Activated naive CD4-positive, alpha-beta T cell treated with anti-CD3 and anti-CD28 coated beads, Interleukin-2, amount 50 U/mL, for 72 hours (primary cell): ENCODE measurements around the gene DDR1. TPM values are rescaled to one million over a fixed set of nuclear protein-coding genes. Genes with fewer than 3 reads are reported as not detected.
"Not testable (repeated sequence)": the region's sequence is repeated elsewhere in the genome, so short reads cannot be mapped to it uniquely, and the experiment has no call there.

Source experiments
- ATAC-seq, 2 donors: fragments of 150-1000 bp; cut with Tn5 transposase; 2 replicates each; pipeline ENCODE4 v1.10.0; 2021; ENCODE audit warnings: mild to moderate bottlenecking in 2 of 2, moderate library complexity in 2 of 2
- DNase-seq, 2 donors: peaks; one replicate each; pipeline ENCODE4 v3.0.0; 2021 to 2022; ENCODE audit warnings: low spot score in 2 of 2
- H3K27ac Mint-ChIP-seq, 2 donors: one replicate each; pipeline ENCODE4 v1.8.0; 2022; ENCODE audit warnings: mild to moderate bottlenecking in 2 of 2, mixed read lengths in 2 of 2
- H3K36me3 Mint-ChIP-seq, 2 donors: one replicate each; pipeline ENCODE4 v1.8.0; 2022; ENCODE audit warnings: mixed read lengths in 2 of 2
- H3K9me3 Mint-ChIP-seq, 2 donors: one replicate each; pipeline ENCODE4 v1.8.0; 2022; ENCODE audit warnings: mixed read lengths in 2 of 2
- total RNA-seq, 2 donors: library from RNA; stranded (reverse); gene quantifications; one replicate each; pipeline ENCODE4 v1.2.3, GENCODE V29; 2022

DDR1 gene
- total RNA-seq, 2 donors from 2014 or later: 15.2 to 20.7 TPM

- Mint-ChIP-seq H3K36me3 (peaks cover 11 to 21% of the 10 kb centered on the region in 2 donors), H3K9me3 (no peaks in the 10 kb centered on the region), H3K27ac (peak overlapping the region; percentile 86 to 90)
- DNase-seq: no peak
- no peak for ATAC-seq
Observed at GRCh38 chr6:30914854-30915590, 30.7 kb downstream of the DDR1 start.

DNA sequence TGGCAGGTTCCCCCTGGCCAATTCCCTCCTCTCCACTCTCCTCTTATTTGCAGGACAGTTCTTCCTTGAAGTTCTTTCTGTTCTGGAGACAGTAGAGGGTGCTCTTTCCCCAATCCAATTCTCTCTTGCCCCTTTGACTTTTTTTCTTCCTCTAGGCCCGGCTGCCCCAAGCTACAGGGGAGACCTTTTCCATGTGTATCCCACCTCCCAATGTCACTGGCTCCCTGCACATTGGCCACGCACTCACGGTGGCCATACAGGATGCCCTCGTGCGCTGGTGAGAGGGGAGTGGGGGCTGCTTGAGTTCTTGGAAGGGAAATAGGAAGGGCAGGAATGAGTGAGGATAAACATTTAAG is 31.2 kb downstream of the DDR1 start:
- no peaks in the 10 kb centered on the region for H3K9me3 Mint-ChIP-seq
- H3K27ac Mint-ChIP-seq: peak overlapping the region; percentile 80 to 86
- ATAC-seq (no peak), DNase-seq (peak in 1 of 2 donors; percentile 27)
- H3K36me3 Mint-ChIP-seq: peaks cover 11 to 21% of the 10 kb centered on the region in 2 donors

GRCh38 chr6:30917041-30917440 is 32.7 kb downstream of the DDR1 start:
- no peak for DNase-seq
- Mint-ChIP-seq H3K27ac (peak overlapping the region in 1 of 2 donors; percentile 73), H3K9me3 (no peaks in the 10 kb centered on the region), H3K36me3 (peaks cover 7 to 21% of the 10 kb centered on the region in 2 donors)
- no peak for ATAC-seq

- no peak for DNase-seq
- Mint-ChIP-seq H3K27ac (peak overlapping the region in 1 of 2 donors; percentile 6), H3K9me3 (no peaks in the 10 kb centered on the region), H3K36me3 (peaks cover 7 to 17% of the 10 kb centered on the region in 2 donors)
- ATAC-seq: no peak
Observed at GRCh38 chr6:30917487-30917886, 33.2 kb downstream of the DDR1 start.

GRCh38 chr6:30918670-30919069 is 34.4 kb downstream of the DDR1 start:
- H3K36me3 Mint-ChIP-seq: peaks cover 7 to 9% of the 10 kb centered on the region in 2 donors
- ATAC-seq (no peak), DNase-seq (no peak)
- peak overlapping the region in 1 of 2 donors; percentile 91 for H3K27ac Mint-ChIP-seq
- H3K9me3 Mint-ChIP-seq: no peaks in the 10 kb centered on the region

DNA sequence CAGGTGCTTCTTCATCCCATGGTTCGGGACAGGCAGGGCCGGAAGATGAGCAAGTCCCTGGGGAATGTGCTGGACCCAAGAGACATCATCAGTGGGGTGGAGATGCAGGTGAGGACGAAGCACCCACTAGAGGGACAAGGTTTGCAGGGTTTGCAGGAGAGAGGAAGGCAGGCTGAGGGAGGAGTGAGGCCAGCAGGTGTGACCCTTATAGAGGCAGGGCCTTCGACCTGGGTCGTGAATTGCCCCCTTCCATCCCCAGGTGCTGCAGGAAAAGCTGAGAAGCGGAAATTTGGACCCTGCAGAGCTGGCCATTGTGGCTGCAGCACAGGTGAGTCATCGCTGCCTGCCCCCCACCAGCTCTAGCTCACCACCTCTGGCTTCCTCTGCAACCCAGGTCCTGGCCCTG is 38.1 kb downstream of the DDR1 start:
- peaks cover 5 to 14% of the 10 kb centered on the region in 2 donors for H3K36me3 Mint-ChIP-seq
- no peak for ATAC-seq

GRCh38 chr6:30924040-30924627 is 39.8 kb downstream of the DDR1 start:
- ATAC-seq, H3K27ac Mint-ChIP-seq, DNase-seq: not testable (repeated sequence)
- H3K36me3 Mint-ChIP-seq: peaks cover 15 to 27% of the 10 kb centered on the region in 2 donors
- H3K9me3 Mint-ChIP-seq: peaks cover 4 to 11% of the 10 kb centered on the region in 2 donors

More for the DNA sequence above, 38.1 kb downstream of the DDR1 start:
- no peaks in the 10 kb centered on the region for H3K9me3 Mint-ChIP-seq
- DNase-seq: no peak
- peak overlapping the region; percentile 48 to 91 for H3K27ac Mint-ChIP-seq

GRCh38 chr6:30926644-30927043 is 42.3 kb downstream of the DDR1 start:
- no peak for DNase-seq
- Mint-ChIP-seq H3K27ac (no peak overlapping the region), H3K36me3 (peaks cover 15 to 28% of the 10 kb centered on the region in 2 donors)

DNA sequence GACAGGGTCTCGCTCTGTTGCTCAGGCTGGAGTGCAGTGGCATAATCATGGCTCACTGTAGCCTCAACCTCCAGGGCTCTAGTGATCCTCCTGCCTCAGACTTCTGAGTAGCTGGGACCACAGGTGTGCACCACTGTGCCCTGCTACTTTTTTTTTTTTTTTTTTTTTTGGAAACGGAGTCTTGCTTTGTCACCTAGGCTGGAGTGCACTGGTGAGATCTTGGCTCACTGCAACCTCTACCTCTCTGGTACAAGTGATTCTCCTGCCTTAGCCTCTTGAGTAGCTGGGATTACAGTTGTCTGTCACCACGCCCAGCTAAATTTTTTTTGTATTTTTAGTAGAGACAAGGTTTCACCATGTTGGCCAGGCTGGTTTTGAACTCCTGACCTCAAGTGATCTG is 42.8 kb downstream of the DDR1 start:
- DNase-seq, H3K27ac Mint-ChIP-seq, ATAC-seq: not testable (repeated sequence)
- Mint-ChIP-seq H3K36me3 (peaks cover 15 to 28% of the 10 kb centered on the region in 2 donors), H3K9me3 (peaks cover 4 to 14% of the 10 kb centered on the region in 2 donors)

More at GRCh38 chr6:30926644-30927043, 42.3 kb downstream of the DDR1 start:
- H3K9me3 Mint-ChIP-seq: peaks cover 4 to 14% of the 10 kb centered on the region in 2 donors
- no peak for ATAC-seq

- Mint-ChIP-seq H3K36me3 (peaks cover 15 to 28% of the 10 kb centered on the region in 2 donors), H3K27ac (no peak overlapping the region), H3K9me3 (peaks cover 4 to 14% of the 10 kb centered on the region in 2 donors)
- ATAC-seq: no peak
- no peak for DNase-seq
Observed at GRCh38 chr6:30928677-30929076, 44.4 kb downstream of the DDR1 start.

DNA sequence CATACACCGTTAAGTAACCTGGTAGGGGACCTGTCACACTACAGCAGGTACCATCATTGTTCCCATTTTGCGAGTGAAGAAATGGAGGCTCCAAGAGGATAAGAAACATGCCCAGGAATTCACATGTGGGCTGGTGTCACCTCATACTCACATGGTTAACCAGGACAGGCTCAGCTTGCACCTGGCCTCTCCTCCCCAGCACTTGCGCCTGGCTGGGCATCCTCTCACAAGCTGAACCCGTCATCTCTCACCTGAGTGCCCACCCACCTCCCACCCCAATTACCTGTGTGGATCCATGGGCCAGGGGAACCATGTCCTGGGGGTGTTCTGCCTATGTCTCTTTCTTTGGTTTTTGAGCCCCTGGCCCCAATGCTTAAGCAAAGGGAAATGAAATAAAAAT is 46.2 kb downstream of the DDR1 start:
- ATAC-seq: no peak

DNA sequence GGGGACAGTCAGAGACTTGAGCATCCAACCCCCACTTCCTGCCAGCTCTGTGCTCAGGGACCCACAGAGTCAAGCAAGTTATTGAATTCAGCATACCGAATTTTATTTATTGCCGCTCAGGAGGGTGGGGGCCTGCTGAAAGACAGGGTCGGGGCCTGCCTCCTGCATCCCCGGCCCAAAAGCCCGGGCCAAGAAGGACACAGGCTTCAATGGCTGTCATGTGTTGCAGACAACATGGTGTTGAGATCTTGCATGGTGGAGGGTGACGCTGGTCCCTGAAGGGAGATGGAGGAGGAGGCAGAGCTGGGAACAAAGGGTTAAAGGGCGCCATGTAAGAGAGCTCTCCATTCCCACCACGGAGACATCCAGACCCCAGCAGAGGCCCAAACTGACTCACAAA is 47.0 kb downstream of the DDR1 start:
- no peak overlapping the region for H3K27ac Mint-ChIP-seq
- no peak for ATAC-seq
- peaks cover 4 to 14% of the 10 kb centered on the region in 2 donors for H3K9me3 Mint-ChIP-seq
- H3K36me3 Mint-ChIP-seq: peaks cover 15 to 27% of the 10 kb centered on the region in 2 donors
- no peak for DNase-seq

More for the DNA sequence above, 46.2 kb downstream of the DDR1 start:
- Mint-ChIP-seq H3K27ac (no peak overlapping the region), H3K36me3 (peaks cover 15 to 28% of the 10 kb centered on the region in 2 donors), H3K9me3 (peaks cover 4 to 14% of the 10 kb centered on the region in 2 donors)
- DNase-seq: no peak

DNA sequence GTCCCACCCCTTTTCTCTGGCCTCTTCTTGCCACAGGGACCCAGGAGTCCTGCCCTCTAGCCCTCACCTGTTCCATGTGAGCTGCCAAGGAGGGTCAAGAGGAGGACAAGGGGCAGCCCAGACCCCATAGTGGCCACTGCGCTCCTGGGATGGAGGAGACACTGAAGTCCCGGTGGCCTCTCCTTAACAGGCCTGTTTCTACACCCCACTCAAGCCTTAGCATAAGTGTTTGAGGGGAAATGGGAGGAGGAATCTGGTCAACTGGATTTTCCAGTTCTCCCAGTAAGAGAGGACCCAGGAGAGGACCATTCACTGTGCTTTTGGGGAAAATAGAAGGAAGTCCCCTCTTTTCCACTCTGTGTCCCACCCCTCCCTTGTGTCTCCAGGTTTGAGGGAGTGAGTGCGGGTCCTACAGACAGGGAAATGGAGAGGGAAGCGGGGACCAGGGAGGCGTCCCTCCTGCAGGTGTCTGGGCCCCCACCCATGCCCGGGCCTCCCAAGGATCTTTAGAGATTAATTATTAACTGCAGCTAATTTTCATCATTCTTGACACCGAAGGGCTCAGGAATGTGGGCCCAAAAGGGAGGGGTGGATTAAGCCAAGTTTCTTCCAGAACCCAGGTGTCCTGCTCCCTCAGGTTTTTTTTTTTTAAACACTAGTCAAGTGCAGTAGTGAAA is 47.8 kb downstream of the DDR1 start, which contains the start of gene SFTA2:
Gene SFTA2 (minus strand): TSS at position 202 of the 677 bp plus-strand sequence. CDS start 74 bp downstream, at position 128.
- Mint-ChIP-seq H3K36me3 (peaks cover 10 to 20% of the 10 kb centered on the region in 2 donors), H3K27ac (no peak within 1 kb of the TSS), H3K9me3 (peaks cover 4 to 14% of the 10 kb centered on the region in 2 donors)
- ATAC-seq (no peak), DNase-seq (no peak)

- DNase-seq: no peak
- ATAC-seq: no peak
- Mint-ChIP-seq H3K9me3 (peaks cover 4 to 14% of the 10 kb centered on the region in 2 donors), H3K27ac (no peak overlapping the region), H3K36me3 (peaks cover 8 to 14% of the 10 kb centered on the region in 2 donors)
Observed at GRCh38 chr6:30932665-30933365, 48.5 kb downstream of the DDR1 start.

- DNase-seq: no peak
- Mint-ChIP-seq H3K9me3 (no peaks in the 10 kb centered on the region), H3K27ac (no peak overlapping the region), H3K36me3 (no peaks in the 10 kb centered on the region)
- ATAC-seq: no peak
Observed at GRCh38 chr6:30935018-30935417, 50.7 kb downstream of the DDR1 start.

GRCh38 chr6:30937265-30937664 is 52.9 kb downstream of the DDR1 start:
- DNase-seq (no peak), ATAC-seq (no peak)
- H3K36me3 Mint-ChIP-seq: no peaks in the 10 kb centered on the region
- H3K9me3 Mint-ChIP-seq: no peaks in the 10 kb centered on the region
- H3K27ac Mint-ChIP-seq: no peak overlapping the region
